GM21515 (cell line): ENCODE measurements around the gene ARAF.
"Not testable (repeated sequence)": the region's sequence is repeated elsewhere in the genome, so short reads cannot be mapped to it uniquely, and the experiment has no call there.

Experiments
- ATAC-seq: cut with Tn5 transposase; IDR thresholded peaks from one replicate; pipeline ENCODE4 v1.9.1; 2021; ENCODE audit not compliant: unreplicated experiment

Gene ARAF

DNA sequence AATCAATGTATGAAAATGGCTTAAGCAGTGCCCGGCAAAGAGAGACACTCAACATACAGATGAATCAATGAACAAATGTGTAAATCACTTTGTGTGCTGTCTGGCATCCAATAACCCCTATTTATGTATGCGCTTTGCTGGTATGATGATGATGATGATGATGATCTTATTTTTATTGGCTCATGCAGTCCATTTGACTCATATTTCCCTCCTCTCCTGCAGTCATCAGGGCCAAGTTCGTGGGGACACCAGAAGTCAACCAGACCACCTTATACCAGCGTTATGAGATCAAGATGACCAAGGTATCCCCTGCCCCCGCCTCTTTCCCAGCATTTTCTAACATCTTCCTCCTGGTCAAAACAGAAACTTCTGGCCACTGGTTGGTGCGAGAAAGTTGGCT, 23.7 kb downstream of the ARAF start:
- no peak for ATAC-seq

DNA sequence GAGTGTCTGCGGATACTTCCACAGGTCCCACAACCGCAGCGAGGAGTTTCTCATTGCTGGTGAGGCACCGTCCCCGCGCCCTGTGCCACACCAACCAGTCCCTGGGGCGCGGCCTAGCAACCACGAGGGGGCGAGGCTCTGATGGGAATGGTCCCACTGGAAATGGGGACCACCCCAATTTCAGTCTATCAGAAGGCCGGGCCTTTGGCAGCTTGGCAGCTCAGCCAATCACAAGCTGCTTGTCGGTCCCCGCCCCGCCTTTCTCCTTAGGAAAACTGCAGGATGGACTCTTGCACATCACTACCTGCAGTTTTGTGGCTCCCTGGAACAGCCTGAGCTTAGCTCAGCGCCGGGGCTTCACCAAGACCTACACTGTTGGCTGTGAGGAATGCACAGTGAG, 24.3 kb downstream of the ARAF start:
- no peak for ATAC-seq

DNA sequence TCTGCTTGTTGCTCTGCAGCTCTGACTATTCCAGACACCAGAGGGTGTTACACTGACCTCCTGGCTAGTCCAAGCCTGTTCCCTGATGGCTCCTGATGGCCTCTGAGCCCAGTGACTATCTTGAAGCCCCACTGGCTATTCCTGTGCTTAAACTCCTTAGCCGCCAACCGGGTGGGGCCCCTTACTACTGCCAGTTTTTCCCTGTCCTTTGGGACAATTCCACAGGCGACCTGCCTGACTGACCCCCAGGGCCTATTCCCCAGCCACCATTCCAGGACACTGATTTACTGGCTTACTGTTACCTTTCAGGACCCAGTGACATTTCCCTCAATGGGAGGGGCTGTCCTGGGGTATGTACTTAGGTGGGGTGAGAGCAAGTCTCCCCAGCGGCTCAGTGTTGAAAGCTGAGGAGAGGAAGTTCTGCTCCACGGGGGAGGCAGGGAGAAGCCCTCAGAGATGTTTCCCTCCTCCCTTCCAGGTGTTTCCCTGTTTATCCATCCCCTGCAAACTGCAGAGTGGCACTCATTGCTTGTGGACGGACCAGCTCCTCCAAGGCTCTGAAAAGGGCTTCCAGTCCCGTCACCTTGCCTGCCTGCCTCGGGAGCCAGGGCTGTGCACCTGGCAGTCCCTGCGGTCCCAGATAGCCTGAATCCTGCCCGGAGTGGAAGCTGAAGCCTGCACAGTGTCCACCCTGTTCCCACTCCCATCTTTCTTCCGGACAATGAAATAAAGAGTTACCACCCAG, 25.2 kb downstream of the ARAF start:
- no peak for ATAC-seq

DNA sequence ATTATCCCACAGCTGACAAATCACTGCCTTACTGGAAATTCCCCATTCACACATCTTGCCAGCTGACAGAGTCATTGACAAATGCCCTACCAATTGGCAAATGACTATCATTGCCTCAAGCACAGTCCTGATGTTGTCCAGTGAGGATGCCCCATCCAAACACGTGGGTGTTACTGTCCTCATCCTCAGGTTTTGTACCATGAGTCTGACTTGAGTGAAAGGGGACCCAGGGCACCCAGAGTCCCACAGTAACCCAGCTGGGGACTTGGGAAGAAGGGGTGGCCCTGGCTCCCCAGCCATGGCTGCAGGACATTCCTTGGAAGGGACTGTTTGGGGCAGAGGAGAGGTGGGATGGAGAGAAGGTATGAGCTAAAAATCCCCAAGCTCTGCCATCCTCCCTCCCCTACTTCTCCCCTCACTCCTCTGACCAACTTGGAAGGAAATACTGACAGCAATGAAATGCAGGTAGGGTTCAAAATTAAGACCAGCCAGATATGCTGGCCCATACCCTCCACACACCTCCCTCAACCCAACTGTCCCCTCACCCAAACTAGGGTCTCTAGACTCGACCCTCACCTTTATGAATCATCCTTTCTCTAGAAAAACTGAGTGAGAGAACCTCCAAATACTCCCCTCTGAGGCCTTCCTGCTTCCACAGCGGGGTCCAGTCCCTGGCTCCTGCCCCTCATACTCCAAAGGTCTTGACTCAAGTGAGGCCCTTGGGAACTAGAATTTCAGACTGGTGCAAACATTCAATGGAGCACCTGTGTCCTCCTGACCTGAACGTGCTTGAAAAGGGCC, 26.3 kb downstream of the ARAF start:
- ATAC-seq = no peak

DNA sequence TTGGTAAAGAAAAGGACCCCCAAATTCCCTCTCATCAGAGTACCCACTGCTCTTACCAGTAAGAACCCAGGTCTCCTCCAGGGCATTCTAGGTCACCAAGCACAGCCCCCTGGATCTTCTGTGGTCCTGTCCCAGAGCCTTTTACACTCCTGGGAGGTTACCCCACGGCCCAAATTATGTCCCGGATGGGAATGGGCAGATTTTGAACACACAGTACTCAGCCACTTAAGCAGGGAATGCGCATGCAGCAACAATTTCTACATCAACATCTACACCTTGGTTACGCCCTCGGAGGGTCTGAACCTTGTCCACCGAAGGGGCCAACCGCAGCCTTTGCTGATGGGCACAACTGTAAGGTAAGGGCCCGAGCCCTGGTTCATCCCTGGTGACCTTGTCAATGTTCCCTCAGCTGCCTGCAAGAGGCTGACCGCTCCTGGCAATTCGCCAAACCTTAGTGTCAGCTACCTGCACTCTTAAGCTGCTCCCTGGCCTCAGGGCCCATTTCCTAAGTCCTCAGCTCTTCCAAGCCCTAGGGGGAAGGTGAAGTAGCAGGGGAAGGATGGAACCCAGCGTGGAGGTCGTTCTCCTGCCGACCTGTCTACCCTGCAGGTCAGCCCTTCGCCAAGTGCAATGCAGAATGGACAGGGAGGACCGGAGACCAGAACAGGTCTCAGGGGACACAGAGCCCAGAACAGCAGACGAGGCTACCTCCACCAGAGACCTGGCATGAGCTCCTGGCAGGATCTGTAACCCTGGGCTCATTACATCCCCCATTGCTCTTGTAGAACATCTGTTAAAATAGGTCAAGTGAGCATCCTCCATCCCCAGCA, 27.1 kb downstream of the ARAF start:
- no peak for ATAC-seq

DNA sequence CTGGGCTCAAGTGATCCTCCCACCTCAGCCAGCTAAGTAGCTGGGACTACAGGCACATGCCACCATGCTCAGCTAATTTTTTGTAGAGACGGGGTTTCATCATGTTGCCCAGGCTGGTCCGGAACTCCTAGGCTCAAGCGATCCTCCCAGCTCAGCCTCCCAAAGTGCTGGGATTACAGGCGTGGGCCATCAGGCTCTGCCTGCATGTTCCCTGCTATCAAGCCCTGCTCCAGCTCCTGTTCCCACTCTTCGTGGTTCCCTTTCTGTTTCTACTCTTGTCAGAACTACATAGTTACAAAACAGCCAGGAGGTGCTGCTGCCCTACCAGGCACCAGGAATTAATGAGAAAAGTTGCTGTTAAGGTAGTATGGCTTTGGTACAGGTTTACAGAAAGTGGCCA, 30.0 kb downstream of the ARAF start:
- no peak for ATAC-seq

DNA sequence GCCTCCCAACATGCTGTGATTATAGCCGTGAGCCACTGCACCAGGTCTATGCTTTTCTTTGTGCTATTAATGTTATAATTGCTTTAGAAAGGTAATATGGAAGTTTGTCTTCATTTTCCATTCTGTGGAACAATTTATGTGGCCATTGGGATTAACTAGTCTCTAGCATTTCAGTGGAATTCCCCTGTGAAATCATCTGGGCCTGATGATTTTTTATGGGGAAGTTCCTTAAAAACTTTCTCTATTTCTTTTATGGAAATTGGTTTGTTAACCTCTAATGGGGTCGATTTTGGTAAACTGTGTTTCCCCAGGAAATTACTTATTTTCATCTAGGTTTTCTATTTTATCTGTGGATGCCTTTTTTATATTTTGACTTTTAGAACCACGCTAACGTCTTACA, 32.5 kb downstream of the ARAF start:
- no peak for ATAC-seq

DNA sequence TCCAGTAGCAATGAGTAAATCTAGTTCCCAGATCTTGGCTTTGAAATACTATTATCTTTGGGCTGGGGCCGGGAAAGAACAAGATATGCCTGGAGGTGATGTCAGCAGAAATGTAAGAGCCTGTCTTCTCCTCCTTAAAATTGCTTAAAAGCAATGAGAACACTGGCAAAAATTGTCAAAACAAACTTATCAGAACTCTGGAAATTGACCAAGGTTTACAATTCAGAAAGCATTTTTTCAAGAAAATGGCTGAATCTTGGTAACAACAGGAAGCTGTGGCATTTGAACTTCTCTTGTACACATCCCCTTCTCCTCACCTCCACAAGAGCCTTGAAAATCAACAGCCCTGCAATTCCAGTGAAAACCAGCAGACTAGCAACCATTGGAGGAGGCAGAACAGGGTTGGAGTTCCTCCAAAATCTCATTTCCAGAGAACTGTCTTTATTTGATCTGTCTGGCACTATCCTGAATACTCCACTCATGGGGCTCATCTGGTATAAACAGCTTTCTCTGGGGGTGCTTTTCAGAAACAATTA, 34.8 kb downstream of the ARAF start:
- ATAC-seq = no peak

DNA sequence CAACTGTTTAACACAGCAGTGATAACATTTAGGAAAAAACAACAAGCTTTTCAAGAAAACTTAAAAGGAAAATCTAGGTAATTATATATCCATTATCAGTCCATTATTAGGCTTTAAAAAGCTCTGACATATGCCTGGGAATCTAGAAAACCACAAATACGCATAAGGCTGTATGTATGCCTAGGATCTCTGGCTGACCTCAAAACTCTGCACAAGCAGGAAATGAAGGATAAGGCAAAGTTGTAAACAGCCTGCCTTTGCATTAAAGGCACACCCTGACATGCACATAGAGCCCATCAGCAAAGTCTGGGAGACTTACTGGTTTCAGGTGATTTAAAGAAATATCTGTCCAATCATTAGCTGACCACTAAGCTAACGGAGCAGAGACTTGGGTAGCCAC, 35.3 kb downstream of the ARAF start:
- ATAC-seq = no peak

DNA sequence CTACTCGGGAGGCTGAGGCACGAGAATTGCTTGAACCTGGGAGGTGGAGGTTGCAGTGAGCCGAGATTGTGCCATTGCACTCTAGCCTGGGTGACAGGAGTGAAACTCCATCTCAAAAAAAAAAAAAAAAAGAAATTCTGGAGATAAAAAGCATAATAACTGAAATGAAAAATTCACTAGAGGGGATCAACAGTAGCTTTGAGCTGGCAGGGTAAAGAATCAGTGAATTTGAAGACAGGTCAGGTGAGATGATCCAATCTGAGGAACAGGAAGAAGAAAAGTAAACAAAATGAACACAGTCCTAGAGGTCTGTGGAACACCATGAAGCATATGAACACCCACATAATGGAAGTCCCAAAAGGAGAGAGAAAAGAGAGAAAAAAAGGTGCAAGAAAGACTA, 36.2 kb downstream of the ARAF start:
- ATAC-seq = no peak

DNA sequence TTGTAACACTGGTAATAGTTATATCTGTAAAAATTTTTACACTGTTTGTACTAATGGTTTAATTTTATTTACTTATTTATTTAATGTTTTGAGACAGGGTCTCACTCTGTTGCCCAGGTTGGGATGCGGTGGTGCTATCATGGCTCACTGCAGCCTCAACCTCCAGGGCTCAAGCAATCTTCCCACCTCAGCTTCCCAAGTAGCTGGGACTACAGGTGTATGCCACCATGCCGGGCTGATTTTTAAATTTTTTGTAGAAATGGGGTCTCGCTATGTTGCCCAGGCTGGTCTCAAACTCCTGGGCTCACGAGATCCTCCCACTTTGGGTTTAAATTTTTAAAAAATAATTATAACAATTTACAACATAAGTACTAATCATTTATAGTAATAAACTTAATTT, 42.1 kb downstream of the ARAF start:
- not testable (repeated sequence) for ATAC-seq

DNA sequence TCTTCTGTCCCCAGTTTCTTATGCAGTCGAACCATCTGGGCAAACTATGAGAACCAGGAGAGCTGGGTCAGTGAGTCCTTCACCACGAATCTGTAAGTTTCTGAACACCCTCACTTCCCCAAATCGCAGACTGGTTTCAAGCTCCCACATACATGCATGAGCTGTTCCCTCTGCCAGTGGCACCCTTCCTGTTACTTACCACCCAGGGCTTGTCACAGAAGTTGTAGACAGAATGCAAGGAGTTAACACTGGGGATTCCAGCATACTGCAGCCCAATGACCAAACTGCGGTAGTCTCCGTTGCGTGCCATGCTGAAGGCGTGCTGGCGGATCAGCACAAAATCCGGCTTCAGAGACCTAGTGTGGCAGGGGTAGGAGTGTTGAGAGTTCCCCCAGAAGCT, 44.0 kb downstream of the ARAF start:
- ATAC-seq = no peak

DNA sequence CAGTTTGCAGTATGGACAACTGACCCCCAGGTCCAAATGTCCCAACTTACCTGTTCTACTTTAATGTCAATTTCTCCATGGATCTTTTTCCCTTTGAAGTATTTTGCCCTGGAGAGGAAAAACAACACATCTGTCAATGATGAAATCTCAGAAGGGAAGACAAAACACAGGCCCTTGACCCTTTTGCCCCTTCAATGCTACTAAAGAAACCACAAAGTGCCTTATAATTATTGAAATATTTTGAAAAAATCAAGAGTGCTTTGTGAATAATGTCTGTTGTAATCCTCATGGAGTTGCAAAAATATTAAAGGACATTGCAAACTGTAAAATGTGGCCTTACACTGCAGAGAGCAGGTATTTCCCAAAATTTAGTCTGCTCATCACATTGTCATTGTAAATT, 46.1 kb downstream of the ARAF start:
- no peak for ATAC-seq

DNA sequence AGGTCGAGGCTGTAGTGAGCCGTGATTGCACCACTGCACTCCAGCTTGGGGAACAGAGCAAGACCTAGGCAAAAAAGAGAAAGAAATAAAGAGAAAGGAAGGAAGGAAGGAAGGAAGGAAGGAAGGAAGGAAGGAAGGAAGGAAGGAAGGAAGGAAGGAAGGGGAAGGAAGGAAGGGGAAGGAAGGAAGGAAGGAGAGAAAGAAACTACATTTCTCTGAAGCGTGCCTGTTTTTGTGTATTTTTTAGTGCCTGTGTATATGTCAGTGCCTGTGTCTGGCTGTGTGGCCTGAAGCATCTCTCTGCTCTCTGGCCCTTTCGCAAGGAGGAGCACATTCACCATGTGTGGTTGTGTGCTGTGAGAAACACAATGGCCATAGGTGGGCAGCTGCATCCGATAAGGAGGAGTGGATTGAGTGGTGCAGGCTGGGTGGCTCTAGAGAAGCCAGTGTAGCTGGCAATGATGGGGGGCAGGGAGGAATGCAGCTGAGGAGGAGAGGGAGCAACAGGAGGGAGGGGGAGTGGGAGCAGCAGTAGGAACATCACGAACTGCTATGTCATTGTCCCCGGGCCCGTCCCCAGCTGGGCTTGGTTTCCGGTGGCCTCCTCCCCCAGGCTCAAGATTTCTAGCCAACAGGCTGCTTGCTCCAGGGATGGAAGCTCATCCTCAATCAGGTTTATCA, 47.3 kb downstream of the ARAF start:
- no peak for ATAC-seq

DNA sequence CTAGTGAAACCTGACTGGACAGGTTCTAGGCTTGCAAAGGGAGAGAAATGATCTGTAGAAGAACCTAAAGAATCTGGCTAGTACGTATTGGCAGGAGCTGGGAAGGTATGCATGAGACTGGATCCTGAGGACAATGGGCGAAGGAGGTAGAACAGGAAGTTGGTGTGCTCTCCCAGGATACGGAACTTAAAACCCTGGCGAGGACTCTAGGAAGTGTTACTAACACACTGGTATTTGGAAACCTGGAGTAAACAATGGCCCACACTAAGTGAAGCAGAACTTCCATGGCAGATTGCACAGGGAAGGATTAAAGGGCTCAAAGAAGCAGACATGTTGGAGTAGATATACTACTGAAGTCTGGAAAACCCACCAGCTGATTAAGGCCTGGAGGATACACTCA, 49.5 kb downstream of the ARAF start:
- no peak for ATAC-seq

DNA sequence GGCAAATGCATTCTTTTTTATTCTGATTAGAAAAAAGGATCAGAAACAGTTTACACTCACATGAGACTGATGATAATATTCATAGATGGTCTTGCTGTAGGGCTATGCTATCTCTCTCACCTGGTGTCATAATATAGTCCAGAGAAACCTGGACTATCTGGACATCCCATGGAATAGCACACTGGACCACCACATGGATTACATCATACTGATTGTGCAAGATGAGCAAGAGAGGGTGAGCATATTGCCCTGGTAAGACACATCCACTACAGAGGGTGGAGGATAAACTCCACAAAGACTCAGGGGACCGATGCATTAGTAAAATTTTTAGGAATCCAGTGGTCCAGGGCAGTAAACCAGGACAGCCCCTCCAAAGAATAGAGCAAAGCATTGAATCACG, 50.5 kb downstream of the ARAF start:
- ATAC-seq = no peak

DNA sequence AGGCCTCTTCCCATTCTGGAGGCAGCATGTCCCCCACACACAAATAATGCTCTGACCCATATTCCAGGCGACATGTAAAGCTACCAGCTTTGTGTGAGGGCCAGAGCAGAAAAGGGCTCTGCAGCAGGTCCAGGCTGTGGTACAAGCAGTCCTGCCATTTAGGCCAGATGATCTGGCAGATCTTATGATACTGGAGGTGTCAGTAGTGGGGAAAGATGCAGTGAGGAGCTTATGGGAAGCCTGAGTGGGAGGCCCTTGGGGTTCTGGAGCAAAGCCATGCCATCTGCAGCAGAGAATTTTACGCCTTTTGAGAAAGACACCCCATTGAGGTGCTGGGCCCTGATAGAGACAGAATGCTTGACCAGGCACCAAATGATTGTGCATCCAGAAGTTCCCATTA, 50.9 kb downstream of the ARAF start:
- ATAC-seq = no peak

DNA sequence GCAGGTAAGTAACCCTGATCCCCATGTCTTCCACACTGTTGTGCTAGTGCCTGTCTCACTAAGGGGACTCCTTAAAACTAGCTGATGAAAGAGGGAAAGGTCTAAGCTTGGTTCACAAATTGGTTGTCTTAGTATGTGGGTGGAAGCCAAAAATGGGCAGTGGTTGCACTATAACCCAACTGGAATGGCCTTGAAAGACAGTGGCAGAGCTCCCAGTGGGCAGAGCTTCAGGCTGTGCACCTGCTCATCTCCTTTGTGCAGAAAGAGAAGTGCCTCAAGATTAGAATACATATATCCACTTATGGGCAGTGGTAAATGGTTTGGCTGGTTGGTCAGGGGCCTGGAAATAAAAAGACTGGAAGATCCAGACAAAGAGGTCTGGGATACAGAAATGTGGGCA, 51.4 kb downstream of the ARAF start:
- ATAC-seq = no peak

DNA sequence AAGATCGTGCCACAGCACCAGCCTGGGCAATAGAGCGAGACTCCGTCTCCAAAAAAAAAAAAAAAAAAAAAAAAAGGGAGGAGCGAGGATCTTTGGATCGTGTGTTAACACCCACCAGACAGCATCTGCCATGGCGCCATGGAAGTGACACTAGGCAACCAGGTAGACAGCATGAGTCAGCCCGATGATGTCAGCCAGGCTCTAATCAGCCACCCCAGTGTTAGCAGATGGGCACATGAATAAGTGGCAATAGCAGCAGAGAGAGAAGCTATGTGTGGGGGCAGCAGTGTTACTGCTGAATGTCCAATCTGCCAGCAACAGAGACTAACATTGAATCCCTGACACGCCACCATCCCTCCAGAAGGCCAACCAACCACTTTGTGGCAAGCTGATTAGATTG, 52.1 kb downstream of the ARAF start:
- no peak for ATAC-seq

DNA sequence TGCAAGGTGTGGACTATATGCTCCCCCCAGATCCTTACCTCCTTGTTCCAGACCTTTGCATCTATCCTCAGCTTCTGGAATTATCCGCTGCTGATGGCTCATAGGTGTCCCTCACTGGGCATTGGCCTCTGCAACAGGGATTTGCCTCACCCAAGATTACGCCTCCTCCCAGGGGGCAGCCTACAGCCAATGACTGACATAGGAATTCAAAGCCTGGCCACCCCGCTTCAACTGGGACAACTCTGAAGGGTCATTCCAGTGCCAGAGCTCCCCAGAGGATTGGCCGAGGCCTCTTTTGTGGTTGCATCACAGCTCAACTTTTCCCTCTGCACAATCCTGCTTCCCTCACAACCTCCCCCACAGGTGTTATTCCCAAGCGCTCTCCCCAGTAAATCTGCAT, 53.6 kb downstream of the ARAF start:
- ATAC-seq = no peak

DNA sequence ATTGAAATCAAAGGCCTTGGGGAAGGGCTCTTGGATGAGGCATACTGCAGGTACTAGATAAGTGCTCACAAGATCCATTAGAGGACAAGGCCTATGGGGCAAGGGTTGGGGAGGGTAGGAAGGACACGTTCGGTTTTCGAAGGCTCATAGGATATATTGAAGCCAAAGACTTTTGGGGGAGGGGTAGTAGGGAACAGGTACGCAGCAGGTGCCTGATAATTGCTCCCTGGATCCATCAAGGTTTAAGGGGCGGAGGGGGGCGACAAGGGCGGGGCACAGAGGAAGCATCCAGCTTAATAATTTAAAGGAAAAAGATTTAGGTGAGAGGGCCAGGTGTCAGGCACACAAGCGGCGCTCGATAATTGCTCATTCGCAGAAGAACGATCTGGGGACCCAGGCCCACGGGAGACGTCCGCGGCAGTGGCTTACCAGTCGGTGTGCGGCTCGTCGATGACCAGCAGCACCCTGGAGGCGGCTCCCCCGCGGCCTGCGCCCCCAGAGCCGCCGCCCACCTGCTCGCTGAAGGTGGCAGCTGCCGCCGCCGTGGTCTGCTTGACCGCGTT, 58.0 kb downstream of the ARAF start:
- no peak for ATAC-seq
